GM23338 (cell line): ENCODE data around the gene AIG1. TPM values are rescaled to one million over a fixed set of nuclear protein-coding genes. Genes with fewer than 3 reads are reported as not detected.
A peak's percentile ranks its signal among the peaks of the same experiment; 100 is the strongest.

Experiments used
- ATAC-seq: fragments of 200-7000 bp; cut with Tn5 transposase; 3 replicates; pipeline ENCODE4 v1.9.1; 2020
- DNase-seq: peaks from one replicate; pipeline ENCODE4 v3.0.0-alpha.2; 2015; ENCODE audit warnings: low spot score
- H2AFZ ChIP-seq: fragments of 200-600 bp; sonication (generic); 2 replicates; pipeline ENCODE4 v1.8.0; 2016; ENCODE audit warnings: antibody characterized with exemption, mild to moderate bottlenecking, moderate library complexity
- H3F3A ChIP-seq: fragments of 200-600 bp; sonication (generic); replicated peaks from 2 replicates; pipeline ENCODE4 v1.8.0; 2017; ENCODE audit warnings: antibody characterized with exemption, mixed run types, low read depth
- H3K27ac ChIP-seq: fragments of 200-600 bp; sonication (generic); 2 replicates; pipeline ENCODE4 v1.6.1; 2016; ENCODE audit warnings: low read depth
- H3K27me3 ChIP-seq: fragments of 200-600 bp; sonication (generic); 2 replicates; pipeline ENCODE4 v1.8.0; 2016; ENCODE audit warnings: mild to moderate bottlenecking, mixed run types, moderate library complexity; ENCODE audit not compliant: insufficient read depth
- H3K36me3 ChIP-seq: fragments of 200-600 bp; sonication (generic); 2 replicates; pipeline ENCODE4 v1.8.0; 2016; ENCODE audit warnings: mild to moderate bottlenecking; ENCODE audit not compliant: insufficient read depth
- H3K4me1 ChIP-seq: fragments of 200-600 bp; sonication (generic); 2 replicates; pipeline ENCODE4 v1.8.0; 2016; ENCODE audit warnings: mild to moderate bottlenecking, moderate library complexity; ENCODE audit not compliant: insufficient read depth
- H3K4me2 ChIP-seq: fragments of 200-600 bp; sonication (generic); 2 replicates; pipeline ENCODE4 v1.7.1; 2017; ENCODE audit warnings: mixed run types
- H3K4me3 ChIP-seq: fragments of 200-600 bp; sonication (generic); 2 replicates; pipeline ENCODE4 v1.6.1; 2016; ENCODE audit warnings: mixed run types
- H3K79me2 ChIP-seq: fragments of 200-600 bp; sonication (generic); replicated peaks from 2 replicates; pipeline ENCODE4 v1.8.0; 2017; ENCODE audit warnings: mild to moderate bottlenecking; ENCODE audit not compliant: insufficient read depth
- H3K9me2 ChIP-seq: fragments of 200-600 bp; sonication (generic); 2 replicates; pipeline ENCODE4 v1.8.0; 2017; ENCODE audit not compliant: insufficient read depth
- H4K20me1 ChIP-seq: fragments of 200-600 bp; sonication (generic); replicated peaks from 2 replicates; pipeline ENCODE4 v1.8.0; 2017; ENCODE audit warnings: mild to moderate bottlenecking; ENCODE audit not compliant: insufficient read depth
- H3K27ac Mint-ChIP-seq: 2 replicates; pipeline ENCODE4 v1.8.0; 2020; ENCODE audit warnings: inconsistent platforms, mild to moderate bottlenecking, moderate library complexity, mixed read lengths
- H3K27me3 Mint-ChIP-seq: 3 replicates; pipeline ENCODE4 v1.8.0; 2022; ENCODE audit warnings: low read depth, mild to moderate bottlenecking, moderate library complexity, mixed read lengths, inconsistent platforms; ENCODE audit not compliant: insufficient read depth, poor library complexity
- H3K36me3 Mint-ChIP-seq: 3 replicates; pipeline ENCODE4 v1.8.0; 2021; ENCODE audit warnings: low read depth, mild to moderate bottlenecking, inconsistent platforms, moderate library complexity, mixed read lengths
- H3K4me1 Mint-ChIP-seq: 3 replicates; pipeline ENCODE4 v1.8.0; 2020; ENCODE audit warnings: mild to moderate bottlenecking, inconsistent platforms, mixed read lengths
- H3K4me3 Mint-ChIP-seq: 3 replicates; pipeline ENCODE4 v1.8.0; 2021; ENCODE audit warnings: moderate library complexity, mild to moderate bottlenecking, inconsistent platforms, mixed read lengths
- H3K9me3 Mint-ChIP-seq: 3 replicates; pipeline ENCODE4 v1.8.0; 2020; ENCODE audit warnings: moderate library complexity, mild to moderate bottlenecking, inconsistent platforms, mixed read lengths
- CREB1 ChIP-seq: fragments of 250-450 bp; sonication (Bioruptor Pico); IDR thresholded peaks from 2 replicates; pipeline ENCODE4 v1.5.0; 2020; ENCODE audit warnings: low read depth, mild to moderate bottlenecking, moderate library complexity
- EZH2 ChIP-seq: fragments of 200-600 bp; sonication (generic); IDR thresholded peaks from one replicate; pipeline ENCODE4 v1.8.0; 2017; ENCODE audit warnings: antibody characterized with exemption, mild to moderate bottlenecking, low read depth; ENCODE audit not compliant: unreplicated experiment
- NANOG ChIP-seq: IDR thresholded peaks from 2 replicates; pipeline ENCODE4 v1.6.1; 2016; ENCODE audit warnings: antibody characterized with exemption, borderline replicate concordance
- POLR2AphosphoS5 ChIP-seq: IDR thresholded peaks from 2 replicates; pipeline ENCODE4 v1.6.1; 2016; ENCODE audit warnings: antibody characterized with exemption, low read depth
- STAT1 ChIP-seq: IDR thresholded peaks from one replicate; pipeline ENCODE4 v1.6.1; 2016; ENCODE audit warnings: antibody characterized with exemption; ENCODE audit not compliant: unreplicated experiment
- ZNF114 ChIP-seq: fragments of 250-450 bp; sonication (Bioruptor Pico); IDR thresholded peaks from 2 replicates; pipeline ENCODE4 v1.5.0; 2020; ENCODE audit warnings: mild to moderate bottlenecking, moderate library complexity
- polyA plus RNA-seq: library from polyadenylated mRNA; unstranded; fragments of >200 nt; fragmentation: Nextera tagmentation; extraction: Ambion mirVana; gene quantifications from 2 replicates; pipeline ENCODE4 v1.2.1, GENCODE V29; 2016
- total RNA-seq: library from RNA; depleted of rRNA; stranded (reverse); fragments of >200 nt; shearing (Covaris generic); gene quantifications from 2 replicates; pipeline ENCODE4 v1.2.3, GENCODE V29; 2014
- TF ChIP-seq, protein P1 (sequence below): fragments of 250-450 bp; sonication (Bioruptor Pico); IDR thresholded peaks from 2 replicates; pipeline ENCODE4 v1.5.0; 2020; ENCODE audit warnings: mild to moderate bottlenecking, moderate library complexity
- TF ChIP-seq, protein P2 (sequence below), 2 experiments: fragments of 200-600 bp in 1 of 2; sonication (generic) in 1 of 2; conservative IDR thresholded peaks; 2 replicates each; pipeline versions ENCODE4 v1.5.1 to v1.6.1; 2016 to 2017; ENCODE audit warnings: antibody characterized with exemption in 2 of 2, low read depth in 2 of 2, mild to moderate bottlenecking in 2 of 2, moderate library complexity in 1 of 2
- TF ChIP-seq, protein P3 (sequence below): IDR thresholded peaks from one replicate; pipeline ENCODE4 v1.6.1; 2018; ENCODE audit warnings: antibody characterized with exemption; ENCODE audit not compliant: unreplicated experiment

AIG1 gene
- total and polyA plus RNA-seq, 2 experiments from 2014 or later: 65.2 to 88.4 TPM

DNA sequence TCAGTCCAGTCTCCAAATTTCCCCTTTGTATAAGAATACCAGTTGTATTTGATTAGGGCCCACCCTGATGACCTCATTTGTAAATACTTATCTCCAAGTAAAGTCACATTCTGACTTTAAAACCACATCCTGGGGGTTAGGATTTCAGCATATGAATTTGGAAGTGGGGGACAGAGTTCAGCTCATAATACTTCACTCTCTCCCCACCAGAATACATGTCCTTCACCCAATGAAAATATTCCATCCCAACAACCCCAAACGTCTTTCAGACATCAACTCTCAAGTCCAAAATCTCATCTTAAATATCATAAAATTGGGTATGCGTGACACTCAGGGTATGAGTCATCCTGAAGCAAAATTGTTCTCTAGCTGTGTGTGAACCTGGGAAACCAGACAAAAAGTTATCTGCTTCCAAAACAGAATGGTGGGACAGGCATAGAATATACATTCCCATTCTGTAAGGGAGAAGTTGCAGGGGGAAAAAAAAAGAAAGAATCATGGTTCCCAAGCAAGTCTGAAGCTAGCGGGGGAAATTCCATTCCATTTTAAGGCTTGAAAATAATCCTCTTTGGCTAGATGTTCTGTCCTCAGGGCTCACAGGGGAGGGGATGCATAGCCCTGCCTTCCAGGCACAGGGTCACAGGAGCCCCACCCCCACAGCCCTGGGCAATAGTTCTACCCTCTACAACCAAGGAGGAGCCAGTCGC lies 275.9 kb downstream of the AIG1 start:
- peak; percentile 55 for ATAC-seq

More for the DNA sequence above, 275.9 kb downstream of the AIG1 start:
- H3K4me3 ChIP-seq: no peak overlapping the region
- TF ChIP-seq NANOG (no peak), POLR2AphosphoS5 (no peak), ZNF114 (CRISPR knock-in tag) (no peak), CREB1 (CRISPR knock-in tag) (no peak), EZH2 (no peak), STAT1 (no peak)
- TF ChIP-seq, protein P1, sequence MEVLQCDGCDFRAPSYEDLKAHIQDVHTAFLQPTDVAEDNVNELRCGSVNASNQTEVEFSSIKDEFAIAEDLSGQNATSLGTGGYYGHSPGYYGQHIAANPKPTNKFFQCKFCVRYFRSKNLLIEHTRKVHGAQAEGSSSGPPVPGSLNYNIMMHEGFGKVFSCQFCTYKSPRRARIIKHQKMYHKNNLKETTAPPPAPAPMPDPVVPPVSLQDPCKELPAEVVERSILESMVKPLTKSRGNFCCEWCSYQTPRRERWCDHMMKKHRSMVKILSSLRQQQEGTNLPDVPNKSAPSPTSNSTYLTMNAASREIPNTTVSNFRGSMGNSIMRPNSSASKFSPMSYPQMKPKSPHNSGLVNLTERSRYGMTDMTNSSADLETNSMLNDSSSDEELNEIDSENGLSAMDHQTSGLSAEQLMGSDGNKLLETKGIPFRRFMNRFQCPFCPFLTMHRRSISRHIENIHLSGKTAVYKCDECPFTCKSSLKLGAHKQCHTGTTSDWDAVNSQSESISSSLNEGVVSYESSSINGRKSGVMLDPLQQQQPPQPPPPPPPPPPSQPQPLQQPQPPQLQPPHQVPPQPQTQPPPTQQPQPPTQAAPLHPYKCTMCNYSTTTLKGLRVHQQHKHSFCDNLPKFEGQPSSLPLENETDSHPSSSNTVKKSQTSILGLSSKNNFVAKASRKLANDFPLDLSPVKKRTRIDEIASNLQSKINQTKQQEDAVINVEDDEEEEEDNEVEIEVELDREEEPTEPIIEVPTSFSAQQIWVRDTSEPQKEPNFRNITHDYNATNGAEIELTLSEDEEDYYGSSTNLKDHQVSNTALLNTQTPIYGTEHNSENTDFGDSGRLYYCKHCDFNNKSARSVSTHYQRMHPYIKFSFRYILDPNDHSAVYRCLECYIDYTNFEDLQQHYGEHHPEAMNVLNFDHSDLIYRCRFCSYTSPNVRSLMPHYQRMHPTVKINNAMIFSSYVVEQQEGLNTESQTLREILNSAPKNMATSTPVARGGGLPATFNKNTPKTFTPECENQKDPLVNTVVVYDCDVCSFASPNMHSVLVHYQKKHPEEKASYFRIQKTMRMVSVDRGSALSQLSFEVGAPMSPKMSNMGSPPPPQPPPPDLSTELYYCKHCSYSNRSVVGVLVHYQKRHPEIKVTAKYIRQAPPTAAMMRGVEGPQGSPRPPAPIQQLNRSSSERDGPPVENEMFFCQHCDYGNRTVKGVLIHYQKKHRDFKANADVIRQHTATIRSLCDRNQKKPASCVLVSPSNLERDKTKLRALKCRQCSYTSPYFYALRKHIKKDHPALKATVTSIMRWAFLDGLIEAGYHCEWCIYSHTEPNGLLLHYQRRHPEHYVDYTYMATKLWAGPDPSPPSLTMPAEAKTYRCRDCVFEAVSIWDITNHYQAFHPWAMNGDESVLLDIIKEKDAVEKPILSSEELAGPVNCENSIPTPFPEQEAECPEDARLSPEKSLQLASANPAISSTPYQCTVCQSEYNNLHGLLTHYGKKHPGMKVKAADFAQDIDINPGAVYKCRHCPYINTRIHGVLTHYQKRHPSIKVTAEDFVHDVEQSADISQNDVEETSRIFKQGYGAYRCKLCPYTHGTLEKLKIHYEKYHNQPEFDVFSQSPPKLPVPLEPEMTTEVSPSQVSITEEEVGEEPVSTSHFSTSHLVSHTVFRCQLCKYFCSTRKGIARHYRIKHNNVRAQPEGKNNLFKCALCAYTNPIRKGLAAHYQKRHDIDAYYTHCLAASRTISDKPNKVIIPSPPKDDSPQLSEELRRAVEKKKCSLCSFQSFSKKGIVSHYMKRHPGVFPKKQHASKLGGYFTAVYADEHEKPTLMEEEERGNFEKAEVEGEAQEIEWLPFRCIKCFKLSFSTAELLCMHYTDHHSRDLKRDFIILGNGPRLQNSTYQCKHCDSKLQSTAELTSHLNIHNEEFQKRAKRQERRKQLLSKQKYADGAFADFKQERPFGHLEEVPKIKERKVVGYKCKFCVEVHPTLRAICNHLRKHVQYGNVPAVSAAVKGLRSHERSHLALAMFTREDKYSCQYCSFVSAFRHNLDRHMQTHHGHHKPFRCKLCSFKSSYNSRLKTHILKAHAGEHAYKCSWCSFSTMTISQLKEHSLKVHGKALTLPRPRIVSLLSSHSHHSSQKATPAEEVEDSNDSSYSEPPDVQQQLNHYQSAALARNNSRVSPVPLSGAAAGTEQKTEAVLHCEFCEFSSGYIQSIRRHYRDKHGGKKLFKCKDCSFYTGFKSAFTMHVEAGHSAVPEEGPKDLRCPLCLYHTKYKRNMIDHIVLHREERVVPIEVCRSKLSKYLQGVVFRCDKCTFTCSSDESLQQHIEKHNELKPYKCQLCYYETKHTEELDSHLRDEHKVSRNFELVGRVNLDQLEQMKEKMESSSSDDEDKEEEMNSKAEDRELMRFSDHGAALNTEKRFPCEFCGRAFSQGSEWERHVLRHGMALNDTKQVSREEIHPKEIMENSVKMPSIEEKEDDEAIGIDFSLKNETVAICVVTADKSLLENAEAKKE (CRISPR knock-in tag): no peak
- TF ChIP-seq, protein P2, sequence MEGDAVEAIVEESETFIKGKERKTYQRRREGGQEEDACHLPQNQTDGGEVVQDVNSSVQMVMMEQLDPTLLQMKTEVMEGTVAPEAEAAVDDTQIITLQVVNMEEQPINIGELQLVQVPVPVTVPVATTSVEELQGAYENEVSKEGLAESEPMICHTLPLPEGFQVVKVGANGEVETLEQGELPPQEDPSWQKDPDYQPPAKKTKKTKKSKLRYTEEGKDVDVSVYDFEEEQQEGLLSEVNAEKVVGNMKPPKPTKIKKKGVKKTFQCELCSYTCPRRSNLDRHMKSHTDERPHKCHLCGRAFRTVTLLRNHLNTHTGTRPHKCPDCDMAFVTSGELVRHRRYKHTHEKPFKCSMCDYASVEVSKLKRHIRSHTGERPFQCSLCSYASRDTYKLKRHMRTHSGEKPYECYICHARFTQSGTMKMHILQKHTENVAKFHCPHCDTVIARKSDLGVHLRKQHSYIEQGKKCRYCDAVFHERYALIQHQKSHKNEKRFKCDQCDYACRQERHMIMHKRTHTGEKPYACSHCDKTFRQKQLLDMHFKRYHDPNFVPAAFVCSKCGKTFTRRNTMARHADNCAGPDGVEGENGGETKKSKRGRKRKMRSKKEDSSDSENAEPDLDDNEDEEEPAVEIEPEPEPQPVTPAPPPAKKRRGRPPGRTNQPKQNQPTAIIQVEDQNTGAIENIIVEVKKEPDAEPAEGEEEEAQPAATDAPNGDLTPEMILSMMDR (conservative IDR thresholded peaks at IDR 0.05; ENCODE audit: low read depth in 2 of 2): no peak
- TF ChIP-seq, protein P3, sequence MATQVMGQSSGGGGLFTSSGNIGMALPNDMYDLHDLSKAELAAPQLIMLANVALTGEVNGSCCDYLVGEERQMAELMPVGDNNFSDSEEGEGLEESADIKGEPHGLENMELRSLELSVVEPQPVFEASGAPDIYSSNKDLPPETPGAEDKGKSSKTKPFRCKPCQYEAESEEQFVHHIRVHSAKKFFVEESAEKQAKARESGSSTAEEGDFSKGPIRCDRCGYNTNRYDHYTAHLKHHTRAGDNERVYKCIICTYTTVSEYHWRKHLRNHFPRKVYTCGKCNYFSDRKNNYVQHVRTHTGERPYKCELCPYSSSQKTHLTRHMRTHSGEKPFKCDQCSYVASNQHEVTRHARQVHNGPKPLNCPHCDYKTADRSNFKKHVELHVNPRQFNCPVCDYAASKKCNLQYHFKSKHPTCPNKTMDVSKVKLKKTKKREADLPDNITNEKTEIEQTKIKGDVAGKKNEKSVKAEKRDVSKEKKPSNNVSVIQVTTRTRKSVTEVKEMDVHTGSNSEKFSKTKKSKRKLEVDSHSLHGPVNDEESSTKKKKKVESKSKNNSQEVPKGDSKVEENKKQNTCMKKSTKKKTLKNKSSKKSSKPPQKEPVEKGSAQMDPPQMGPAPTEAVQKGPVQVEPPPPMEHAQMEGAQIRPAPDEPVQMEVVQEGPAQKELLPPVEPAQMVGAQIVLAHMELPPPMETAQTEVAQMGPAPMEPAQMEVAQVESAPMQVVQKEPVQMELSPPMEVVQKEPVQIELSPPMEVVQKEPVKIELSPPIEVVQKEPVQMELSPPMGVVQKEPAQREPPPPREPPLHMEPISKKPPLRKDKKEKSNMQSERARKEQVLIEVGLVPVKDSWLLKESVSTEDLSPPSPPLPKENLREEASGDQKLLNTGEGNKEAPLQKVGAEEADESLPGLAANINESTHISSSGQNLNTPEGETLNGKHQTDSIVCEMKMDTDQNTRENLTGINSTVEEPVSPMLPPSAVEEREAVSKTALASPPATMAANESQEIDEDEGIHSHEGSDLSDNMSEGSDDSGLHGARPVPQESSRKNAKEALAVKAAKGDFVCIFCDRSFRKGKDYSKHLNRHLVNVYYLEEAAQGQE: no peak
- H3K4me1 ChIP-seq: 0 out of 2 replicates have a peak, but pooled peaks cover 8% of the 10 kb centered on the region
- DNase-seq: peak; percentile 19
- Mint-ChIP-seq H3K27ac (no peak overlapping the region), H3K4me3 (no peak overlapping the region), H3K9me3 (no peaks in the 10 kb centered on the region), H3K27me3 (no peaks in the 10 kb centered on the region), H3K36me3 (no peaks in the 10 kb centered on the region), H3K4me1 (peaks cover 7% of the 10 kb centered on the region; the same call in 1 of the 3 replicates)
- H4K20me1 ChIP-seq: no peaks in the 10 kb centered on the region
- H3K36me3 ChIP-seq: no peaks in the 10 kb centered on the region; the same call in 1 of the 2 replicates
- H2AFZ ChIP-seq: no peak overlapping the region
- H3F3A ChIP-seq: no peaks in the 10 kb centered on the region
- no peak overlapping the region for H3K4me2 ChIP-seq
- H3K27ac ChIP-seq: no peak overlapping the region
- H3K27me3 ChIP-seq: no peaks in the 10 kb centered on the region
- H3K79me2 ChIP-seq: no peaks in the 10 kb centered on the region
- 0 out of 2 replicates have a peak, but pooled peaks cover 3% of the 10 kb centered on the region for H3K9me2 ChIP-seq
